ENCODE measurements around the gene VAV2. TPM values are rescaled to one million over a fixed set of nuclear protein-coding genes. Genes with fewer than 3 reads are reported as not detected.

The VAV2 gene
- polyA plus RNA-seq, 1 of the 3 experiments (the other 2 are of a cell fraction): 14.9 TPM

GRCh38 chr9:133843751-133844397 is 148.2 kb downstream of the VAV2 start:
- TF ChIP-seq TAF1 (IDR thresholded peaks at IDR 0.05; ENCODE audit: borderline replicate concordance, low read depth, low read length) (no peak), CTCF (IDR thresholded peaks at IDR 0.05) (no peak), NFIC (IDR thresholded peaks at IDR 0.05; ENCODE audit: borderline replicate concordance) (no peak), EP300 (IDR thresholded peaks at IDR 0.05; ENCODE audit: borderline replicate concordance in 1 of 2, low read depth in 1 of 2, low read length in 1 of 2) (no peak), MEF2A (IDR thresholded peaks at IDR 0.05; ENCODE audit: borderline replicate concordance, low read depth) (no peak), USF2 (IDR thresholded peaks at IDR 0.05; ENCODE audit: borderline replicate concordance, low read depth, low read length) (no peak)
- Histone ChIP-seq H3K36me3 (replicated peaks in 1 of 2; ENCODE audit: control insufficient read depth in 1 of 2, insufficient read depth in 2 of 2, low read length in 1 of 2) (no peaks in the 10 kb centered on the region), H3K9ac (no peak overlapping the region), H3K9me2 (no peaks in the 10 kb centered on the region), H3K9me3 (no peaks in the 10 kb centered on the region), H3K27ac (ENCODE audit: low read depth in 2 of 2, low read length in 1 of 2) (peak overlapping the region in 1 of 2 experiments; percentile 85; a peak in 1 of 4 replicates), H3K4me3 (ENCODE audit: low read depth in 2 of 2, low read length in 1 of 2) (no peak overlapping the region), H3K79me2 (ENCODE audit: insufficient read depth) (peaks cover 67% of the 10 kb centered on the region; the same call in 1 of the 2 replicates), H4K20me1 (ENCODE audit: insufficient read depth) (0 out of 2 replicates have a peak, but pooled peaks cover 7% of the 10 kb centered on the region), H3K4me1 (ENCODE audit: control insufficient read depth in 1 of 2, insufficient read depth in 2 of 2, low read depth in 1 of 2, low read length in 1 of 2) (peaks cover 0 to 60% of the 10 kb centered on the region in 2 experiments; a peak in 1 of 4 replicates), H3K4me2 (no peak overlapping the region), H3K27me3 (ENCODE audit: insufficient read depth) (no peaks in the 10 kb centered on the region), H2AFZ (ENCODE audit: low read depth) (no peak overlapping the region), H3F3A (replicated peaks; ENCODE audit: insufficient read depth) (no peaks in the 10 kb centered on the region)
- WGBS (ENCODE audit: low lambda C conversion rate): 95% methylated on average over 16 of the region's 19 CpGs
- CTCF ChIA-PET: interaction anchor here (0.8 to 2.2 kb wide), 8 partner anchors 18 to 150 kb away, joined by 3 to 9 read pairs (median 4); no protein-coding TSS in a partner anchor
- no peak for DNase-seq
- POLR2A ChIA-PET: interaction anchor here (0.6 kb wide), 1 partner anchor 29 kb away, joined by 3 read pairs; no protein-coding TSS in a partner anchor

GRCh38 chr9:133843250-133843649 is 148.9 kb downstream of the VAV2 start:
- Histone ChIP-seq H3F3A (replicated peaks; ENCODE audit: insufficient read depth) (no peaks in the 10 kb centered on the region), H4K20me1 (ENCODE audit: insufficient read depth) (0 out of 2 replicates have a peak, but pooled peaks cover 7% of the 10 kb centered on the region), H3K9me2 (no peaks in the 10 kb centered on the region), H3K4me1 (ENCODE audit: control insufficient read depth in 1 of 2, insufficient read depth in 2 of 2, low read depth in 1 of 2, low read length in 1 of 2) (peaks cover 0 to 56% of the 10 kb centered on the region in 2 experiments; a peak in 1 of 4 replicates), H3K79me2 (ENCODE audit: insufficient read depth) (peaks cover 60% of the 10 kb centered on the region; the same call in 1 of the 2 replicates), H3K4me2 (no peak overlapping the region), H2AFZ (ENCODE audit: low read depth) (no peak overlapping the region), H3K9me3 (no peaks in the 10 kb centered on the region), H3K9ac (no peak overlapping the region), H3K27me3 (ENCODE audit: insufficient read depth) (no peaks in the 10 kb centered on the region), H3K27ac (ENCODE audit: low read depth in 2 of 2, low read length in 1 of 2) (no peak overlapping the region), H3K4me3 (ENCODE audit: low read depth in 2 of 2, low read length in 1 of 2) (no peak overlapping the region), H3K36me3 (replicated peaks in 1 of 2; ENCODE audit: control insufficient read depth in 1 of 2, insufficient read depth in 2 of 2, low read length in 1 of 2) (no peaks in the 10 kb centered on the region)
- ChIA-PET POLR2A (interaction anchor here (0.6 kb wide), 1 partner anchor 29 kb away, joined by 3 read pairs; no protein-coding TSS in a partner anchor), CTCF (interaction anchor here (1.6 to 2.2 kb wide), 2 partner anchors 20 to 151 kb away, joined by 4 to 9 read pairs; no protein-coding TSS in a partner anchor)
- DNase-seq: no peak
- 98% methylated on average over 5 of the region's 5 CpGs for WGBS (ENCODE audit: low lambda C conversion rate)
- no peak for TF ChIP-seq YY1 (IDR thresholded peaks at IDR 0.05; ENCODE audit: low read depth)
- no peak for TF ChIP-seq RFX5 (IDR thresholded peaks at IDR 0.05; ENCODE audit: low read length)
- no peak for TF ChIP-seq MAX (IDR thresholded peaks at IDR 0.05; ENCODE audit: low read depth)
- no peak for TF ChIP-seq POLR2AphosphoS5 (IDR thresholded peaks at IDR 0.05; ENCODE audit: low read depth, low read length)
- TF ChIP-seq EP300 (IDR thresholded peaks at IDR 0.05; ENCODE audit: borderline replicate concordance in 1 of 2, low read depth in 1 of 2, low read length in 1 of 2): no peak
- no peak for TF ChIP-seq ZBTB33 (IDR thresholded peaks at IDR 0.05; ENCODE audit: borderline replicate concordance, low read depth)
- no peak for TF ChIP-seq GABPA (IDR thresholded peaks at IDR 0.05; ENCODE audit: low read depth)
- TF ChIP-seq REST (IDR thresholded peaks at IDR 0.05; ENCODE audit: low read depth, low read length): no peak
- TF ChIP-seq ELF1 (IDR thresholded peaks at IDR 0.05): no peak
- no peak for TF ChIP-seq RAD21 (IDR thresholded peaks at IDR 0.05; ENCODE audit: low read length)
- no peak for TF ChIP-seq FOSL2 (IDR thresholded peaks at IDR 0.05; ENCODE audit: borderline replicate concordance, low read depth)
- no peak for TF ChIP-seq SMC3 (IDR thresholded peaks at IDR 0.05; ENCODE audit: low read depth, low read length)

Measured in SK-N-SH (cell line).